ENCODE measurements around the gene ABHD17A.

Gene ABHD17A

GRCh38 chr19:1864480-1865171 lies 20.7 kb downstream of the ABHD17A start:
- DNase-seq (ENCODE audit: low read depth, low spot score), result no peak

GRCh38 chr19:1863638-1864479 lies 21.4 kb downstream of the ABHD17A start:
- no peak for DNase-seq (ENCODE audit: low read depth, low spot score)

GRCh38 chr19:1863328-1863637 lies 22.0 kb downstream of the ABHD17A start, which contains the start of gene KLF16:
KLF16 (minus strand) TSS chr19:1863579; CDS start chr19:1863497, 82 bp downstream.
- DNase-seq (ENCODE audit: low read depth, low spot score), result no peak

- no peak for DNase-seq (ENCODE audit: low read depth, low spot score)
Measured at GRCh38 chr19:1862424-1863327, 22.6 kb downstream of the ABHD17A start.

DNA sequence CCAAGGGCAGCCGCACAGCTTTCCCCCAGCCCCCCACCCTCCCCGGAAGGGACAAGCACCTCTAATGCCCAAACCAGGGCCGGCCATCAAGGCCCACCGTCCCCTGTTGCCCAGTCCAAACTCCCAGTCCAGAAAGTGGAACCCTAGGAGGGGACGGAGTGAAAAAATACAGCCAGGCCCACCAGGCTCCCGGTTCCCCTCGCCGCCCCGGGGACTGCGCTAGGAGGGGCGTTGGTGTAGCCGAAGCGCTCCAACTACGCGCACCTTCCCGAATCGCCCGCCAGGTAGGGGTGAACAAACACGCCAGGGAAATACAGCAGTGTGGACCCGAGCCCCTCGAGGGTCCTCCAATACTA lies 23.2 kb downstream of the ABHD17A start:
- DNase-seq (ENCODE audit: low read depth, low spot score), result no peak

GRCh38 chr19:1861599-1862031 lies 23.7 kb downstream of the ABHD17A start:
- no peak for DNase-seq (ENCODE audit: low read depth, low spot score)

- no peak for DNase-seq (ENCODE audit: low read depth, low spot score)
Measured at GRCh38 chr19:1860821-1861598, 24.3 kb downstream of the ABHD17A start.

DNA sequence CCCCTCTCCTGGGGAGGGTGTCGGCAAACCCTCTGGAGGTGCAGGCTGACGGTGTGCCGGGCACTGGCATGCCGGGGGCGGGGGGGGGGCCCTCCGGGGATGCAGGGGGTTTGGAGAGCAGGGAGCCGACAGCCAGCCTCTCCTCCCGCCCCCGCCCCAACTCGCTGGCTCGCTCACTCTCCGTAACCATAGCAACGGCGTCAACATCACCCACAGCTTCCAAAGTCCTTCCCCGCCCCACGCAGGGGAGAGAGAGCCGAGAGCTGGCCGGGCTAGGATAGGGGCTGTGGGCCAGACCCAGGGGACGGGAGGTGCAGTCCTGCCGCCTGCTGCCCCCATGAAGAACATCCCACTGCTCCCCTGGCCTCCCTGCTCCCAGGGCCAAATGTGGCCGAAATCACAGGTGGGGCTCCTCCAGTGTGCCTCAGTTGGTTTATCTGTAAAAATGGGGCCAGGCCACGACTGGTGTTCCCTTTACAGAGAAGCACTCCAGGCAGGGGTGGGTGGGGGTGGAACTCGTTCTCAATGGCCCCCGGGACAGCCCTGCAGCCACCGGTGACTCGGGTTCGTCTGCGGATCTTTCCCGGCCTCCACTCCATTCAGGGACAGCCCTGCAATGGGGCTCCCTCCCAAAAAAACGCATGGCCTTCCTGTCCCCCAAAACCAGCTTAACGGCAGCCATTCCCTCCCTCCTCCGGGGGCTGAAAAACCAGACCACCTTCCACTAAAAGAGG lies 25.1 kb downstream of the ABHD17A start:
- no peak for DNase-seq (ENCODE audit: low read depth, low spot score)

DNA sequence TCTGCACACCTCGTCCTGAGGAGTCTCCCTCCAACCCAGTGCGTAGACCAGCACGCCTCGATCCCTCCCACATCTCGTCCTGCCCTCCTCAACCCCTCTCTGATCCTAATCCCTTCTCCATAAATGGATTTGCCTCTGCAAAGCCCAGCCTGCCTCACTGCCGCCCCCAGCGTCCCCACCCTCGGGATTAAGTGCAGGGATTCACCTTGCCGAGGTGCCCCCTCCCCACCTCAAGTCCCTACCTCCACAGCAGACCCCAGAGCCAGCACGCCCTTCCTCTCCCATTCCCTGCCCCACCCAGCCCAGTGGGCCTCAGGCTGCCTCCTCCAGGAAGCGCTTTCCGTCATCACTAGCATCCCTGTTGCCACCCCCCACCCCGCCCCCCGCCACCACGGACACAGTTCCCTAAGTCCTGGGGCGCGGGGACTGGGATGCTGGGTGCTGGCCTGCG lies 25.9 kb downstream of the ABHD17A start:
- no peak for DNase-seq (ENCODE audit: low read depth, low spot score)

GRCh38 chr19:1858412-1859081 lies 26.7 kb downstream of the ABHD17A start:
- no peak for DNase-seq (ENCODE audit: low read depth, low spot score)

GRCh38 chr19:1857648-1858326 lies 27.5 kb downstream of the ABHD17A start:
- DNase-seq (ENCODE audit: low read depth, low spot score), result no peak

GRCh38 chr19:1856698-1857603 lies 28.3 kb downstream of the ABHD17A start:
- no peak for DNase-seq (ENCODE audit: low read depth, low spot score)

GRCh38 chr19:1856345-1856697 lies 29.0 kb downstream of the ABHD17A start:
- no peak for DNase-seq (ENCODE audit: low read depth, low spot score)

GRCh38 chr19:1855828-1856255 lies 29.5 kb downstream of the ABHD17A start:
- DNase-seq (ENCODE audit: low read depth, low spot score), result no peak

DNA sequence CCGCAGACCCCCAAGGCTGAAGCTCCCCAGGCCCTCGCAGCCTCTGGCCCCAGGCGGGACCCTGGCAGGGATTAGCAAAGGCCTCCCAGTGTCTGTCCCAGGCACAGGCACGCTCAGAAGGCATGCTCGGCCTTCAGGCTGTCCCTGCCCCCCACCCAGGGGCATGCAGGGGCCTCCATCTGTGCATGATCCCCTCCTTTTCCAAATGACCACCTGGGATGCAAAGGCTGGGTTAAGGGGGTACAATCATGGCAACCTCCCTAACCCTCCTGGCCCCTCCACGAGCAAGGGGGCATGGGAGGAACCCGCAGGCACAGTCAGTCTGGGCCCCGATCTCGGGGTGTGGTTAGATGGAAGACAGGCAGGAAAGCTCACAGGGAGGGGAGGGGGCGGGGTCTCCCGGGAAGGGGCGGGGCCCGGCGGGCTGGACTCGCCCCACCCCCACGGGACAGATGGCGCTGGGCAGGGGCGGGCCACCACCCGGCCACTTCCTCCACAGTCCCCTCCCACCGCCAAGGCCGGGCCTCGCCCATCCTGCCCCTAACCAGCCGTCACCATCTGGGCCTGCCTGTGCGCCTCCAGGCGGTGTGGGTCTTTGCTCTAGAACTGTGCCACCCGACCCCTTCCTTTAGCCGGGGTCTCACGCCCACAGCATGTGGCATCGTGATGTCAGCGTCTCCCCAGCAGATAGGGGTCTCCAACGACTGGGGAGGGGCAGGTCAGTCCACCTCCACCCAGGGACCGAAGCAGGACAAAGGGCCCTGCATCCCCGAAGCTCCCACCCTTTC lies 30.1 kb downstream of the ABHD17A start:
- no peak for DNase-seq (ENCODE audit: low read depth, low spot score)

- no peak for DNase-seq (ENCODE audit: low read depth, low spot score)
Measured at GRCh38 chr19:1854542-1855039, 30.7 kb downstream of the ABHD17A start.

GRCh38 chr19:1854039-1854541 lies 31.2 kb downstream of the ABHD17A start:
- no peak for DNase-seq (ENCODE audit: low read depth, low spot score)
